Neural cell (in vitro differentiated cells): ENCODE measurements around the gene ARL2.

ENCODE experiments used
- EP300 ChIP-seq: fragments of 450-650 bp; conservative IDR thresholded peaks from 2 replicates; pipeline ENCODE4 v1.6.1; 2014; ENCODE audit warnings: antibody characterized with exemption, mild to moderate bottlenecking, moderate library complexity; ENCODE audit not compliant: poor library complexity, severe bottlenecking
- EZH2 ChIP-seq: fragments of 200-600, 300-800 bp; shearing (Covaris generic), sonication (generic); IDR thresholded peaks from 2 replicates; pipeline ENCODE4 v1.6.1; 2014; ENCODE audit warnings: antibody characterized with exemption, low read length, borderline replicate concordance, mild to moderate bottlenecking; ENCODE audit not compliant: insufficient read depth, poor library complexity, severe bottlenecking
- POLR2AphosphoS5 ChIP-seq: IDR thresholded peaks from 2 replicates; pipeline ENCODE4 v1.6.1; 2012
- TAF1 ChIP-seq: IDR thresholded peaks from 2 replicates; pipeline ENCODE4 v1.6.1; 2012; ENCODE audit warnings: low read depth
- TF ChIP-seq, protein P1 (sequence below): fragments of 450-650 bp; IDR thresholded peaks from 2 replicates; pipeline ENCODE4 v1.5.1; 2014; ENCODE audit warnings: antibody characterized with exemption, mild to moderate bottlenecking, moderate library complexity; ENCODE audit not compliant: poor library complexity, severe bottlenecking
- TF ChIP-seq, protein P2 (sequence below): IDR thresholded peaks from 2 replicates; pipeline ENCODE4 v1.6.1; 2012; ENCODE audit warnings: borderline replicate concordance

- no peak for TF ChIP-seq EP300
- TF ChIP-seq EZH2, result no peak
- TF ChIP-seq TAF1, result no peak
- TF ChIP-seq, protein P1, sequence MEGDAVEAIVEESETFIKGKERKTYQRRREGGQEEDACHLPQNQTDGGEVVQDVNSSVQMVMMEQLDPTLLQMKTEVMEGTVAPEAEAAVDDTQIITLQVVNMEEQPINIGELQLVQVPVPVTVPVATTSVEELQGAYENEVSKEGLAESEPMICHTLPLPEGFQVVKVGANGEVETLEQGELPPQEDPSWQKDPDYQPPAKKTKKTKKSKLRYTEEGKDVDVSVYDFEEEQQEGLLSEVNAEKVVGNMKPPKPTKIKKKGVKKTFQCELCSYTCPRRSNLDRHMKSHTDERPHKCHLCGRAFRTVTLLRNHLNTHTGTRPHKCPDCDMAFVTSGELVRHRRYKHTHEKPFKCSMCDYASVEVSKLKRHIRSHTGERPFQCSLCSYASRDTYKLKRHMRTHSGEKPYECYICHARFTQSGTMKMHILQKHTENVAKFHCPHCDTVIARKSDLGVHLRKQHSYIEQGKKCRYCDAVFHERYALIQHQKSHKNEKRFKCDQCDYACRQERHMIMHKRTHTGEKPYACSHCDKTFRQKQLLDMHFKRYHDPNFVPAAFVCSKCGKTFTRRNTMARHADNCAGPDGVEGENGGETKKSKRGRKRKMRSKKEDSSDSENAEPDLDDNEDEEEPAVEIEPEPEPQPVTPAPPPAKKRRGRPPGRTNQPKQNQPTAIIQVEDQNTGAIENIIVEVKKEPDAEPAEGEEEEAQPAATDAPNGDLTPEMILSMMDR, result no peak
- TF ChIP-seq POLR2AphosphoS5, result no peak
- TF ChIP-seq, protein P2, sequence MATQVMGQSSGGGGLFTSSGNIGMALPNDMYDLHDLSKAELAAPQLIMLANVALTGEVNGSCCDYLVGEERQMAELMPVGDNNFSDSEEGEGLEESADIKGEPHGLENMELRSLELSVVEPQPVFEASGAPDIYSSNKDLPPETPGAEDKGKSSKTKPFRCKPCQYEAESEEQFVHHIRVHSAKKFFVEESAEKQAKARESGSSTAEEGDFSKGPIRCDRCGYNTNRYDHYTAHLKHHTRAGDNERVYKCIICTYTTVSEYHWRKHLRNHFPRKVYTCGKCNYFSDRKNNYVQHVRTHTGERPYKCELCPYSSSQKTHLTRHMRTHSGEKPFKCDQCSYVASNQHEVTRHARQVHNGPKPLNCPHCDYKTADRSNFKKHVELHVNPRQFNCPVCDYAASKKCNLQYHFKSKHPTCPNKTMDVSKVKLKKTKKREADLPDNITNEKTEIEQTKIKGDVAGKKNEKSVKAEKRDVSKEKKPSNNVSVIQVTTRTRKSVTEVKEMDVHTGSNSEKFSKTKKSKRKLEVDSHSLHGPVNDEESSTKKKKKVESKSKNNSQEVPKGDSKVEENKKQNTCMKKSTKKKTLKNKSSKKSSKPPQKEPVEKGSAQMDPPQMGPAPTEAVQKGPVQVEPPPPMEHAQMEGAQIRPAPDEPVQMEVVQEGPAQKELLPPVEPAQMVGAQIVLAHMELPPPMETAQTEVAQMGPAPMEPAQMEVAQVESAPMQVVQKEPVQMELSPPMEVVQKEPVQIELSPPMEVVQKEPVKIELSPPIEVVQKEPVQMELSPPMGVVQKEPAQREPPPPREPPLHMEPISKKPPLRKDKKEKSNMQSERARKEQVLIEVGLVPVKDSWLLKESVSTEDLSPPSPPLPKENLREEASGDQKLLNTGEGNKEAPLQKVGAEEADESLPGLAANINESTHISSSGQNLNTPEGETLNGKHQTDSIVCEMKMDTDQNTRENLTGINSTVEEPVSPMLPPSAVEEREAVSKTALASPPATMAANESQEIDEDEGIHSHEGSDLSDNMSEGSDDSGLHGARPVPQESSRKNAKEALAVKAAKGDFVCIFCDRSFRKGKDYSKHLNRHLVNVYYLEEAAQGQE, result no peak
Measured at GRCh38 chr11:64967375-64967774, 46.6 kb upstream of the ARL2 start.
